ENCODE measurements around the gene EMSY.

Gene EMSY

GRCh38 chr11:76599041-76600013, 154.5 kb downstream of the EMSY start:
- no peak overlapping the region for H3K4me3 ChIP-seq (ENCODE audit: low read depth in 1 of 5, low read length in 5 of 5)
- H3K36me3 ChIP-seq (ENCODE audit: control insufficient read depth in 5 of 5, insufficient read depth in 5 of 5, low read length in 5 of 5): no peaks in the 10 kb centered on the region
- peaks cover 0 to 3% (median 0%) of the 10 kb centered on the region in 5 donors for H3K27me3 ChIP-seq (ENCODE audit: control insufficient read depth in 5 of 5, insufficient read depth in 4 of 5, low read length in 5 of 5)
- no peak overlapping the region for H3K9ac ChIP-seq (ENCODE audit: low read length in 5 of 5)
- no peak overlapping the region for H3K27ac ChIP-seq (ENCODE audit: low read depth, low read length)
- no peaks in the 10 kb centered on the region for H3K9me3 ChIP-seq (ENCODE audit: control insufficient read depth in 5 of 5, low read length in 5 of 5)
- peaks cover 9 to 37% (median 23%) of the 10 kb centered on the region in 5 donors for H3K4me1 ChIP-seq (ENCODE audit: control insufficient read depth in 5 of 5, insufficient read depth in 5 of 5, low read length in 5 of 5)

- Histone ChIP-seq H3K36me3 (ENCODE audit: control insufficient read depth in 5 of 5, insufficient read depth in 5 of 5, low read length in 5 of 5) (no peaks in the 10 kb centered on the region), H3K27ac (ENCODE audit: low read depth, low read length) (no peak overlapping the region), H3K4me3 (ENCODE audit: low read depth in 1 of 5, low read length in 5 of 5) (no peak overlapping the region), H3K9me3 (ENCODE audit: control insufficient read depth in 5 of 5, low read length in 5 of 5) (no peaks in the 10 kb centered on the region), H3K27me3 (ENCODE audit: control insufficient read depth in 5 of 5, insufficient read depth in 4 of 5, low read length in 5 of 5) (peaks cover 0 to 3% (median 0%) of the 10 kb centered on the region in 5 donors), H3K9ac (ENCODE audit: low read length in 5 of 5) (no peak overlapping the region), H3K4me1 (ENCODE audit: control insufficient read depth in 5 of 5, insufficient read depth in 5 of 5, low read length in 5 of 5) (peaks cover 14 to 46% (median 32%) of the 10 kb centered on the region in 5 donors)
These were observed 155.4 kb downstream of the EMSY start for GRCh38 chr11:76600124-76600655.

- Histone ChIP-seq H3K9me3 (ENCODE audit: control insufficient read depth in 5 of 5, low read length in 5 of 5) (no peaks in the 10 kb centered on the region), H3K27me3 (ENCODE audit: control insufficient read depth in 5 of 5, insufficient read depth in 4 of 5, low read length in 5 of 5) (peaks cover 0 to 3% (median 0%) of the 10 kb centered on the region in 5 donors), H3K4me1 (ENCODE audit: control insufficient read depth in 5 of 5, insufficient read depth in 5 of 5, low read length in 5 of 5) (peaks cover 16 to 57% (median 42%) of the 10 kb centered on the region in 5 donors), H3K27ac (ENCODE audit: low read depth, low read length) (peak overlapping the region; percentile 84), H3K9ac (ENCODE audit: low read length in 5 of 5) (no peak overlapping the region), H3K4me3 (ENCODE audit: low read depth in 1 of 5, low read length in 5 of 5) (no peak overlapping the region), H3K36me3 (ENCODE audit: control insufficient read depth in 5 of 5, insufficient read depth in 5 of 5, low read length in 5 of 5) (no peaks in the 10 kb centered on the region)
These were observed 156.5 kb downstream of the EMSY start for GRCh38 chr11:76601272-76601671.

- H3K27ac ChIP-seq (ENCODE audit: low read depth, low read length): peak overlapping the region; percentile 84
- no peak overlapping the region for H3K9ac ChIP-seq (ENCODE audit: low read length in 5 of 5)
- H3K4me1 ChIP-seq (ENCODE audit: control insufficient read depth in 5 of 5, insufficient read depth in 5 of 5, low read length in 5 of 5): peaks cover 16 to 61% (median 47%) of the 10 kb centered on the region in 5 donors
- H3K36me3 ChIP-seq (ENCODE audit: control insufficient read depth in 5 of 5, insufficient read depth in 5 of 5, low read length in 5 of 5): no peaks in the 10 kb centered on the region
- H3K9me3 ChIP-seq (ENCODE audit: control insufficient read depth in 5 of 5, low read length in 5 of 5): no peaks in the 10 kb centered on the region
- H3K4me3 ChIP-seq (ENCODE audit: low read depth in 1 of 5, low read length in 5 of 5): no peak overlapping the region
- H3K27me3 ChIP-seq (ENCODE audit: control insufficient read depth in 5 of 5, insufficient read depth in 4 of 5, low read length in 5 of 5): peaks cover 0 to 3% (median 0%) of the 10 kb centered on the region in 5 donors
These were observed 156.9 kb downstream of the EMSY start for GRCh38 chr11:76601724-76602123.

- Histone ChIP-seq H3K27me3 (ENCODE audit: control insufficient read depth in 5 of 5, insufficient read depth in 4 of 5, low read length in 5 of 5) (peaks cover 0 to 3% (median 0%) of the 10 kb centered on the region in 5 donors), H3K9ac (ENCODE audit: low read length in 5 of 5) (peak overlapping the region in 2 of 5 donors; percentile 33 to 56), H3K4me3 (ENCODE audit: low read depth in 1 of 5, low read length in 5 of 5) (no peak overlapping the region), H3K36me3 (ENCODE audit: control insufficient read depth in 5 of 5, insufficient read depth in 5 of 5, low read length in 5 of 5) (no peaks in the 10 kb centered on the region), H3K4me1 (ENCODE audit: control insufficient read depth in 5 of 5, insufficient read depth in 5 of 5, low read length in 5 of 5) (peaks cover 16 to 61% (median 48%) of the 10 kb centered on the region in 5 donors), H3K9me3 (ENCODE audit: control insufficient read depth in 5 of 5, low read length in 5 of 5) (no peaks in the 10 kb centered on the region), H3K27ac (ENCODE audit: low read depth, low read length) (peak overlapping the region; percentile 84)
These were observed 157.6 kb downstream of the EMSY start for GRCh38 chr11:76602431-76602861.

Measured in subcutaneous abdominal adipose tissue (tissue), 5 donors.